NCI-H345 treated with DMSO at 0.1 percent for 48 hours (cell line): Measurements from ENCODE around the gene CCDC3.

Experiments
- DNase-seq: peaks from one replicate; lab custom pipeline; 2025; ENCODE audit not compliant: unreplicated experiment; lab: John Stamatoyannopoulos, UW

CCDC3 gene

DNA sequence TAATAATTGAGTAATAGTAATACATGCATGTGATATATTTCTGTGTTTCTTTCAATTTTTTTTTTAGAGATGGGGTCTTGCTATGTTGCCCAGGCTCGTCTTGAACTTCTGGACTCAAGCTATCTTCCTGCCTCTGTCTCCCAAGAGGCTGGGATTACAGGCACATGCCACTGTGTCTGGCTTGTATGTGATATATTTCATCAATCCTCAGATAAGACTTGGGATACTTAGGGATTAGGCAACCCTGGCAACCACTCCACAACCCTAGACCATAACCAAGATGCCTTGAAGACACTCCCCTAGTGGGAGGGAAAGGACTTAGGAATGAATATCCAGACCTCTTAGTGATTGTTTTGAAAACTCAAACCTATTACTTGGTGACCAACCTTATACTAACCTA, 154.8 kb downstream of the CCDC3 start:
- DNase-seq: no peak
